Right renal pelvis (tissue), 4 donors: ENCODE data around the gene NUMB. TPM values are rescaled to one million over a fixed set of nuclear protein-coding genes. Genes with fewer than 3 reads are reported as not detected.

Source experiments
- DNase-seq, 4 donors: peaks; one replicate each; pipeline ENCODE4 v3.0.0-alpha.2; 2013; ENCODE audit warnings: low read depth in 4 of 4, low spot score in 3 of 4, missing footprints in 1 of 4
- polyA plus RNA-seq, 4 donors: library from polyadenylated mRNA; unstranded; fragments of 120-200 nt; gene quantifications; one replicate each; pipeline ENCODE4 v1.2.1, GENCODE V29; 2013; ENCODE audit not compliant: insufficient read length in 4 of 4

The NUMB gene
- polyA plus RNA-seq = 10 to 100 TPM; 76.7 to 99.4 (median 81.0) TPM

GRCh38 chr14:73458183-73458976 lies at the start of gene NUMB:
Gene NUMB, minus strand, starts transcription at chr14:73458546. Its CDS starts 102,795 bp downstream, at chr14:73355751.
- peak; percentile 94 to 100 (median 100) for DNase-seq

- no peak for DNase-seq
Observed at GRCh38 chr14:73503648-73504047, 45.3 kb upstream of the NUMB start.

GRCh38 chr14:73502017-73502619 lies 43.8 kb upstream of the NUMB start:
- DNase-seq = no peak

GRCh38 chr14:73500360-73500759 lies 42.0 kb upstream of the NUMB start:
- no peak for DNase-seq

GRCh38 chr14:73494593-73494992 lies 36.2 kb upstream of the NUMB start:
- DNase-seq = no peak

GRCh38 chr14:73492670-73493069 lies 34.3 kb upstream of the NUMB start:
- no peak for DNase-seq

GRCh38 chr14:73492043-73492552 lies 33.8 kb upstream of the NUMB start:
- DNase-seq = no peak

- DNase-seq = peak in 1 of 4 donors; percentile 32
Observed at GRCh38 chr14:73491256-73492042, 33.1 kb upstream of the NUMB start.

- DNase-seq = no peak
Observed at GRCh38 chr14:73489481-73490175, 31.3 kb upstream of the NUMB start.

GRCh38 chr14:73478684-73479083 lies 20.3 kb upstream of the NUMB start:
- no peak for DNase-seq

GRCh38 chr14:73477618-73478266 lies 19.4 kb upstream of the NUMB start:
- no peak for DNase-seq

GRCh38 chr14:73476451-73476931 lies 18.1 kb upstream of the NUMB start:
- no peak for DNase-seq

GRCh38 chr14:73474952-73475351 lies 16.6 kb upstream of the NUMB start:
- no peak for DNase-seq

GRCh38 chr14:73472185-73473114 lies 14.1 kb upstream of the NUMB start:
- DNase-seq = peak in 1 of 4 donors; percentile 63

GRCh38 chr14:73471582-73472184 lies 13.3 kb upstream of the NUMB start:
- DNase-seq = no peak

GRCh38 chr14:73468828-73469375 lies 10.6 kb upstream of the NUMB start:
- DNase-seq = no peak

- DNase-seq = no peak
Observed at GRCh38 chr14:73467800-73468199, 9.5 kb upstream of the NUMB start.

- no peak for DNase-seq
Observed at GRCh38 chr14:73467377-73467776, 9.0 kb upstream of the NUMB start.
